Measurements from ENCODE around the gene ODAD4.

DNA sequence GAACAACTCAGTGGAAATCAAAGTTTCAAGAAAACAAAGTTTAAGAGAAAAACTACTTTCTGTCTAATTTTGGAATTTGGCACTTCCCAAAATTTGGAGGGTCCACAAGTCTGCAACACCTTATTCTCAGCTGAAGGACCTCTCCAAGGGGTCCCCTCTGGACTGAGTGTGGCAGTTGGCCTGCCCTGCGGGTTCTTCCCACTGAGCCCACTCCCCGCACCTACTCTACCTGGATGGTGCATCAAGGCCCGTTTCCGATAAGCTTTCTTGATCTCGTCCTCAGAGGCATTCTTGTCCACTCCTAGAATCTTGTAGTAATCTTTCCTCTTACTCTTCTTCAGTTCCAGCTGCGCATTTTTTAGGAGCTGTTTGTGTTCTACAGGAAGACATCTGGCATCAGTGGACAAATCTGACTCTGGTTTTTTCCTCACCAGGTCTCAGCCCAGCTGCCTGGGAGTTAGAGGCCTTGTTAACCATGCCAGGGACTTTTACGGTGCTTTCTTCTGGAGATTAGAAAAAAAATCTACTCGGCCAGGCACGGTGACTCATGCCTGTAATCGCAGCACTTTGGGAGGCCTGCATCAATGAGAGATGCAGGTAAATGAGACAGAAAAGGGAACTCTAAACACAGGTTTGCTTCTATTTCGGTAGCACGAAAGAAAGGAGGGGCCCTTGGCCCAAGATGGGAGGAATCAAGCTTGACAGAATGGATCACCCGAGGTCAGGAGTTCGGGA lies 51.8 kb downstream of the ODAD4 start:
- TF ChIP-seq, protein P1, sequence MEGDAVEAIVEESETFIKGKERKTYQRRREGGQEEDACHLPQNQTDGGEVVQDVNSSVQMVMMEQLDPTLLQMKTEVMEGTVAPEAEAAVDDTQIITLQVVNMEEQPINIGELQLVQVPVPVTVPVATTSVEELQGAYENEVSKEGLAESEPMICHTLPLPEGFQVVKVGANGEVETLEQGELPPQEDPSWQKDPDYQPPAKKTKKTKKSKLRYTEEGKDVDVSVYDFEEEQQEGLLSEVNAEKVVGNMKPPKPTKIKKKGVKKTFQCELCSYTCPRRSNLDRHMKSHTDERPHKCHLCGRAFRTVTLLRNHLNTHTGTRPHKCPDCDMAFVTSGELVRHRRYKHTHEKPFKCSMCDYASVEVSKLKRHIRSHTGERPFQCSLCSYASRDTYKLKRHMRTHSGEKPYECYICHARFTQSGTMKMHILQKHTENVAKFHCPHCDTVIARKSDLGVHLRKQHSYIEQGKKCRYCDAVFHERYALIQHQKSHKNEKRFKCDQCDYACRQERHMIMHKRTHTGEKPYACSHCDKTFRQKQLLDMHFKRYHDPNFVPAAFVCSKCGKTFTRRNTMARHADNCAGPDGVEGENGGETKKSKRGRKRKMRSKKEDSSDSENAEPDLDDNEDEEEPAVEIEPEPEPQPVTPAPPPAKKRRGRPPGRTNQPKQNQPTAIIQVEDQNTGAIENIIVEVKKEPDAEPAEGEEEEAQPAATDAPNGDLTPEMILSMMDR (IDR thresholded peaks at IDR 0.05): no peak
- no peak for TF ChIP-seq POLR2A (IDR thresholded peaks at IDR 0.05)
